Stimulated activated CD4-positive, alpha-beta T cell treated with anti-CD3 and anti-CD28 coated beads, Interleukin-1b, Interleukin-23, amount 100 ng/mL, for 48 hours (primary cell): ENCODE results near the gene PDCD10.

Experiments used
- DNase-seq: peaks from one replicate; pipeline ENCODE4 v3.0.0-alpha.2; 2020

Gene PDCD10

DNA sequence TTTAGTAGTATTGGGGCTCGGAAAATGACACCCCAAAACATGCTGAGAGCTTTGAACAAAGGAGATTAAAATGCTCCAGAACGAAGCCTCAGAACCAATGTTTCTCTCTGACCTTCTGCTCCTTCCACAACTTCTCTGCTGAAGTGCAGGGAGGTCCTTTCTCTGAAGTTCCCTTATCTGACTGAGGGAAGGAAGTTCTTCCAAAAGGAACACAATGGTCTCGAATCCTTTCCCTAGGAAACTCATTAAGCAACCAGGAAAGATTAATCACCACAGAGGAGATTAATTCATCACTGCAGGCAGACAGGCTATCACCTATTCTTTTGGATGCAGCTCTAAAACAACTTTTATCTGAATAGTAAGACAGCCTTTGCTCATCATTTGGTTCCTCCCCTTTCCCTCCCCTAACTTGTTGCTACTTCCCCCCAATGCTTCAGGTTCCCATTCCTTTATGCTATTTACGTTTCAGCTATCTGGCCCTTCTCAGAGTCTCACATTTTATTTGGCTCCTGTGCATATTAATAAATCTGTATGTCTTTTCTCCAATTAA is 62.7 kb downstream of the PDCD10 start:
- no peak for DNase-seq

DNA sequence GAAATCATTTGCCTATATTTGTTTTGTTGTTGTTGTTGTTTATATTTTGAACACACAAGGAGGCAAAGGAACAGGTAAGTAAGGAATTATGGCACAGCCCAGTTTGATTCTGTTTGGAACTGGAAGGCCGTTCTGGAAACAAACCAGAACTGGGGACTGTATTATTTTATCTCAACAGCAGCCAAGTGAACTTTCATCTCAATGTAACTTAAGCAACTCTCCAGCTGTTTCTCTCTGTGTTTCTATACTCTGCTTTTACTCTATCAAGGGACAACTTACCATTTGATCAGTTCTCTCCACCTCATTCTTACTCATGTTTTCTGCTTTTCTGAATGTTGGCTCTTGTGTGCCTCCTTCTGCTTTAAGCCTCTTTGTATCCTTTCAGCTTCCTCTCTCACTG is 65.0 kb downstream of the PDCD10 start:
- no peak for DNase-seq

DNA sequence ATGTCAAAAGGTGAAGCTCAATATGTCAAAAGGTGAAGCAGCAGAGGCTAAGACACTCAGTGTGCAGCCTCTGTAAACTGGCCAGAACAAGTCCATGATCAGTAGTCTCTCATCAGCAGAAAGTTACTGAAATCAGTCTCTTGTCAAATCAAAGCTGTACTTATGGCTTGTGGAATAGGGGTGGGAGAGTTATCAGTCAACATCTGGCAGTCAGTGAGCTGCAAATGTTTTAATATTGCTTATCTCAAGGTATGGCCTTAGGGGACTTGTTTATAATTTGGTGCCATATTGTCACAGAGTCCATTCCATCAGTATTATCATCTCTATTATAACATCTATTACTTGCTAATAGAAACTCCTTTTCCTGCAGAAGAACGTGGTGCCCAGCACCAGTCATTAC is 66.0 kb downstream of the PDCD10 start:
- DNase-seq = no peak

DNA sequence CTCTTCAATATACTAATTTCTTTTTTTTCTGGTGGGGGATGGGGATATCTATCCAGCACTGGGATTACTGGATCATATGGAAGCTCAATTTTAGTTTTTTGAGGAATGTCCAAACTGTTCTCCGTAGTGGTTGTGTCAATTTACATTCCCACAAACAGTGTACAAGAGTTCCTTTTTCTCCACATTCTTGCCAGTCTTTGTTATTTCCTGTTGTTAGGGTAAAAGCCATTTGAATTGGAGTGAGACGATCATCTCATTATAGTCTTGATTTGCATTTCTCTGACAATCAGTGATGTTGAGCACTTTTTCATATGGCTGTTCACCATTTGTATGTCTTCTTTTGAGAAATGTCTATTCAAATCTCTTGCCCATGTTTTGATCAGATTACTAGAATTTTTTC is 68.1 kb downstream of the PDCD10 start:
- DNase-seq = no peak

DNA sequence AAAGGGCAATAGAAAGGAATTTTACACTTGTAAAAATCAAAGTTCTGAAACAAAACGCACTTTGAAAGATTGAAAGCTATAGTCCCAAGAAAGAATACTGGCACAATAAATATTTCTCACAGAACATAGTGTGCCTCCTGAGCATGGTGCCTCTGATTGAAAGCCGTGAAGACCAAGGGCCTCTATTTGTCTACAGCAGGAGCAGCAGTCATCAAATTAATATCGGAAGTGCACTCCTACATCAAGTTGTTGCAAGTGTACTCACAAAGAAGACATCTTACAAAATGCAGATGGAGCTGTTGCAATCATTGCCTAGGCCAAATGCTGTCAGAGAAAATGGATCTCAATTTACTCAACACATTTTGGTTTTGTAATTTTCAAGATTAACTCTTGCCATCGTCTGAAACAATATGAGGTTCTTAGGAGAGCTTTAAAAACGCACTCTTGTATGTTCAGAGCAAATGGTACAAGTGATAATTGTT is 71.7 kb downstream of the PDCD10 start:
- DNase-seq = no peak

DNA sequence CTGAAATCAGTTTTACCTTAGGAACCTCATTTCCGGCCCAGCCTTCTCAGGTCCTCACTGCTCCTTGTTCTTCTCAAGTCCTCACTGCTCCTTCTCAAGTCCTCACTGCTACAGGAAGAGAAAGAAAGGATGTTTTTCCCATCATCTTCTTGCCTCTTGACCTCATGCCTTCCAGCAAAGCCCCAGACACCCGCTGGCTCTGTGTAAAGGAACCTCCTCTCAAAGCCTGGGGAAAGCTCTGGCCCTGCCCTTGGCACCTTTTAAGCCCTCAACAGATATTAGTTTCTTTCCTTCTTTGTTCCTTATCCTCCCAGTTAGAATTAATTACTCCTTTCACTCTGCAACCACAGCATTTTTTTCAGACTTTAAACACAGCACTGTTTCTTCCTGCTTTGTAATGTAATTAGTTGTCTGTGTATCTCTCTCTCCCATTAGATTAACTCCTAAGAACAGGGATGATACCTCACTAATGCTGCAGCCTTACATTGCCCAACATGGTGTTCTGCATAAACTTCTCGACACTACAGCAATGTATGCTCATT is 76.9 kb downstream of the PDCD10 start:
- no peak for DNase-seq

DNA sequence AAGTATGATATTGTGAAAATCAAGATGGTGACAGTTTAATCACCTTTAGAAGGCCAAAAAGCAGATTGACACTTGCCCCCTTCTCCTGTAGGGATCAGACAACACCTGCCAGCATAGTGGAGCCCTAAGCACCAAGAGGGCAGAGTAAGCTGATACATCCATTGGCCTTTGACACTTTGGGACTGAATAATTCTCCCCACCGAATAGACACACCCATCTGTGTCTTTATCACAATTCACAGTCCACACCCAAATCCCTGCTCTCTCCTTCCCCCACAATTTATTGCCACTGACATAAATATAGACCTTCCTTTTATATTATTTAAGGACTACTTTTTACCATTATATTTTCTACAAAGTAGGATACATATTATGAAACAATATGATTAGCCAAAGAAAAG is 77.9 kb downstream of the PDCD10 start:
- DNase-seq = no peak

DNA sequence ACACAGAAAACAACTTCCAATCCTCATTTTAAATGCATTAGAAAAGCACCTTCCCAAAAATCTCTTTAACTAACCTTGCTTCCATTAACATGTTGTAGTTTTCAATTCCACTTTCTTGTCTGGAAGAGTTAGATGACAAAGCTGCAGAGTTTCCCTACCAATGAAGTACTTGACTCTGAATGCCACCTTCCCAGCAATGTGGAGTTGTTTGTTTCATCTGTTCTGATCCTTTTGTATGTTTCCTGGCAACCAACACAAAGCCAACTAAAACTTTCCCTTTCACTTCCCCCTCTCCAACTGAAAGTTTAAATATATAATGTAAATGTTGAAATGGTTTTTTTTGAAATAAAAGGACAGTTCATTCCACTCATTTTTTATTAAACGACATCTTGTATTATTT is 80.9 kb downstream of the PDCD10 start, which contains the start of gene WDR49:
Gene WDR49 (minus strand): TSS at position 183 of the 400 bp plus-strand sequence. CDS start 517 bp downstream, outside the sequence.
- DNase-seq = no peak

DNA sequence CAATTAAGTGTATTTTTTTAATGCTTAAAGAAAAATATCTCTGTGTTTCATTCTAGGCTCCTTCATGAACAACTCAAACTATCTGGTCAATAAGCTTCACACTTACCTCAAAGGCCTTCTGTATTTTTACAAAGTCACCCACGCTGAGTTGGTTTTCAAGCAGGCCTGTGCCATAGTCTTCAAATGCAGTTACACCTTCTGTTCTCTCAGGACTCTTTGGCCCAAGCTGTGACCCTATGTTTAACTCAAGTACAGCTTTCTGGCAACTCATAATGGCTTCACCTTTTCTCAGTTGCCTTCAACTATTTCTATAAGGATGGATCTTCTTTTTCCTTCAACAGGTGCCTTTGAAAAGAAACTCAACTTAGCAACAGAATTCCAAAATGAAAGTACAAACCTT is 81.5 kb downstream of the PDCD10 start:
- DNase-seq = no peak

DNA sequence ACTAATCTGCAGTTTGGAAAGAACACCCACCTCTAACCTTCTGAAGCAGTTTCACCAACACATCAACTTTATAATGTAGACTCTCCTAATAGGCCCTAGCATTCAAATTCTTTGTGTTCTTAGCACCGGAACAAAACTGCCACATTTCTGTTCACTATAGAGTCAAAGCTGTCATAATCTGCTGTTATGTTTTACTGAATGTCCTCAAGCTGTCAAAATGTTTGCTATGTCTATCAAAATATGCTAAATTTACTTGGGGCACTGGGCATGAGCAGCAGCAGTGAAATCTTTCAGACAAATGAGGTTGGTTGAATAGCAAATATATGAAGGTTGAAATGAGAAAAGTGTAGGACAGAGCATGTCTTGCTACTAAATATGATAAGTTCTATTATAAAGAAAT is 82.9 kb downstream of the PDCD10 start:
- DNase-seq = no peak

DNA sequence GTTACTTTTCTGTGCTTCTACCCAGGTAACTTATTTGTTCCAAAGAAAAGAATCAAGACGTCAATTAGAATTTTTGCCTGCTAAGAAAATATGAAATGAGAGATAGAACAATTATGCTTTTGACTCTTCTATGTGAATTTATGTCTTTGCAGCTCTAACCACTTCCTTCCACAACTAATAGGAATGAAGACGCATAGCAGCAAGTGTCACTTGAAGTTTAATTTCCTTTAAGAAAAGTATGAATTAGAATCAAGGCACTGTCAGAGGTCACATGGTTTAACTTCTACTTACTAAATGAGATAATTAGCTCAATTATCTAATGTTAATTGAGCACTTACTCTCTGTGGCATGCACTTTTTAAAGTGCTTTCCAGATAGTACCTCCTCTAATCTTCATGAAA is 84.2 kb downstream of the PDCD10 start:
- no peak for DNase-seq

DNA sequence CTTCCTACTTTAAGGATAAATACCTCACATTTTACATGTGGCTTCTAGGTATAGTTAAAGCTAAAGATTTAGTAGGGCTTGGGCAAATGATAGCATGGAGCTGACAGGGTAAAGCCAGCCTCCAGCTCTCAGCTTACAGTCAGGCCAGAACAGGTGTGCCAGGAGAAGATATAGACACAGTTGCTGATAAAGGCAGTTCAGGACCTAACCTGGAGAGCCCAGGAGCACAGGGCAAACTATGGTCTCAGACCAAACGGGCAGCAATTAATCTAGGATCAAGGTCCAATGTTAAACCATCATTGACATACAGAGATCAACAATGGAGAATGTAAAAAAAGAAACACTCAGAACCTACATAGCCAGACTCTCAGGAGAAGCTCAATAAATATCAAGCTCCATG is 84.9 kb downstream of the PDCD10 start:
- DNase-seq = no peak

DNA sequence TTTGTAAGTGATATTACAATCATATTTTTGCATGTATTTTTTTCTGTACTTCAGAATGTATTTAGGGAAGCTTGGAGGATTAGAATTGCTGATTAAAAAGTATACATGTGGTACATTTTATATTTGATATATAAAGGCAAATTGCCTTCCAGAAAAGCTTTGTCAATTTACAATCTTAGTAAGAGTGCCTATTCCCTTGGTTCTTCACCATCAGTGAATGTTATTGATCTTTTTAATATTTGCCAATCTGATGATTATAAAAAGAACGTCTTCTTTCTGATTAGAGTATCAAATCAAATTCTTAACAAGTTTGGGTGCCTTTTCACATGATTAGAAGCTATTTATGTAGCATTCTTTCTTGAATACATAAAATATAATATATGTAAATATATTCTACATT is 90.1 kb downstream of the PDCD10 start:
- DNase-seq = no peak
